NCI-H1105 (cell line): ENCODE data around the gene EIPR1.

Experiments used
- DNase-seq: peaks from one replicate; lab custom pipeline; 2025; lab: John Stamatoyannopoulos, UW

The EIPR1 gene

GRCh38 chr2:3246928-3247714 lies 130.5 kb downstream of the EIPR1 start:
- DNase-seq, result no peak

- DNase-seq, result no peak
Measured at GRCh38 chr2:3246406-3246805, 131.2 kb downstream of the EIPR1 start.

DNA sequence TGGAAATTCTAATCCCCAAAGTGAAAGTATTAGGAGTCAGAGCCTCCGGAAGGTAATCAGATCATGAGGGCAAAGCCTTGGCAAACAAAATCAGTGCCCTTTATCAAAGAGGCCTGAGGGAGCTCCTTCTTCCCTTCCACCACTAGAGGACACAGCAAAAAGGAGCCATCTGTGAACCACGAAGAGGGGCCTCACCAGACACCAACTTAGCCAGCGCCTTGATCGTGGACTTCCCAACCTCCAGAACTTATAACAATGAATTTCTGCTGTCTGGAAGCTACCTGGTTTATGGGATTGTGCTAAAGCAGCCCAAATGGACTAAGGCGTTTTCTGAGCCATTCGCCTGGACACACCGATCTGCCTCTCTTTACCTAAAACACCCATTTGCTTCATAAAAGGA lies 133.1 kb downstream of the EIPR1 start:
- no peak for DNase-seq

GRCh38 chr2:3243804-3244203 lies 133.8 kb downstream of the EIPR1 start:
- no peak for DNase-seq

GRCh38 chr2:3242747-3243369 lies 134.8 kb downstream of the EIPR1 start:
- DNase-seq, result no peak

- DNase-seq, result no peak
Measured at GRCh38 chr2:3241971-3242746, 135.5 kb downstream of the EIPR1 start.

GRCh38 chr2:3238951-3239841 lies 138.4 kb downstream of the EIPR1 start:
- DNase-seq, result no peak

DNA sequence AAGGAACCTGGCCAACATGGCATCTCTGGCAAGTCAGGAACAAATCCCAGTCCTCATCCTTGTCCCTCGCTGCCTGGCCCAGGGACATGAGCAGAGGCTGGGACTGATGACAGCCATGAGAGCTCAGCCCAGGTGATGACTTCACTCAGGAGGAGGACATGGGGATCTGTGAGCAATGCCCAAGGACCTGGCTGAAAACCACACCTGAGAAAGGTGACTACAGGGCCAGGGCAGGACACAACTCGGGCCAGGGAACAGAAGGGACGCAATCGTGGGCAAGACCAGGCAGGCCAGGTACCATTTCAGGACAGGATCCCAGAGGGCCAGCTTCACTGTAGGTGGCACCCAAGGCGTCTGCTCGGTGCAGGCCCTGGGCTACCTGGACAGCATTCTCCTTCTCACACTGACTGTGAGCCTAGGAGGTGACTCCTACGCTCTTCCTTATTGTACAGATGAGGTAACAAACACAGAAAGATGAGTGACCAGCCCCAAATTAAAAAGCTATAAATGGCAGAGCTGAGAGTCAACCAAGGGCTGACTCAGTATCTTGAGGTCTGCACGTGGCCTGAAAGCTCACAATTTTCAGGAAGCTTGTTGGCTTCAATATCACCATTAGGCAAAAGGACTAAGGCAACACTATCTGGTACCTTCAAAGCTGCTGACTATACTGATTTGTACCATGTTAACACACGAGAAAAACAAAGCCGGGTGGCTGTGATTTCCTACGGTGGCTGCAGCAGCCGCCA lies 141.1 kb downstream of the EIPR1 start:
- DNase-seq, result no peak

- DNase-seq, result no peak
Measured at GRCh38 chr2:3233877-3234276, 143.7 kb downstream of the EIPR1 start.

GRCh38 chr2:3229221-3229620 lies 148.4 kb downstream of the EIPR1 start:
- no peak for DNase-seq

DNA sequence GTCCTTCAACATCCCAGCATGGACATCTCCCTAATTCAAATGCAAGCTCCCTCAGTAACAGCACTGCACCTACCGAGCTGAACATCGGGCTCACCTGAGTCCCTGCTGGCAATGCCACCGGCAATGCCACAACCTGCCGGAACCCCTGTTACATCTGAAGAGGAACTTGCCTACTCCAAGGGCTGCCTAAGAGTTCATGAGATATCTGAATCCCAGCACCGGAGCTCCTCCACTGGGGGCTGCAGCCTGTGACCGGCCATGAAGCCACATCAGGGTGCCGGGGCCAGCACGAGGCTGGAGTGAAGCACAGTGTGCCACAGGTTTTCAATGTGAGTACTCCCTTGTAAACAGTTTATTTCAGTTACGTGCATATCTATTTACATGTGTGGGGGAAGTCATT lies 152.9 kb downstream of the EIPR1 start:
- no peak for DNase-seq

DNA sequence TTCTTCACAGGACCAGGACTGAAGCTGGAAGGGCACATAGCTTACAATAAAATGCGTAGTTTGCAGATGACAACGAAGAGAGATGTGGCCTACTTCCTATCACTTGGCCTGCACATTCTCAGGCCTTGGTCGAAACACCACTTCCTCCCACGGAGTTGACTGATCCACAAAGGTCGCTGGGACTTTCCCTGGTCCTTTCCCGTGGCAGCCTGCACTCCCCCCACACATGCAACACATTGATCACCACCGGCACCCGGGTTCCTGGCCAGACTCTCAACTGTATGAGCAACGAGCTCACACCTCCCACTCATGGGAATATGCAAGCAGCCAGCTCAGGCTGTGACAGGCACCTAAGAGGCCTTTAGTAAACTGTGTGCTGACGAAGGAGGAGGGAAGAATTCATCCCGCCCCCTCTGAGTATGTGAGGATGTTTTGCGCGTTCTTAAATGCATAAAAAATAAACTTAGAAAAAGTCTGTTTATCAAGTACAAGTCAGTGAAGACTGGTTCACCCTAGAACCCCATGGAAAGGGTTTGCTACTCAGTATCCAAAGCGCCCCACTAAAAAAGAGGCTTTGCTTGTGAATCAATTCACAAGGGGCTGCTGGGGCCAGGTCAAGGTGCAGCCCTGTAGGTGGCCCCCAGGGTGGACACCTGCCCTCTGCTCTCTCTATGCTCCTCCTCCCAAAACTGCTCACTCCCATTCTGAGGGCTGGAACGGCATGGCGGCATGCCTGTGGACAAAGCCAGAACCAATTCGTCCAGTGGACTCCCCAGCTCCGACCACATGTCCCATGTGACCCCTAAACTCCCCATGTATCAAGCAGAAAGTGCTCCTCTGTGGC lies 154.3 kb downstream of the EIPR1 start:
- no peak for DNase-seq

DNA sequence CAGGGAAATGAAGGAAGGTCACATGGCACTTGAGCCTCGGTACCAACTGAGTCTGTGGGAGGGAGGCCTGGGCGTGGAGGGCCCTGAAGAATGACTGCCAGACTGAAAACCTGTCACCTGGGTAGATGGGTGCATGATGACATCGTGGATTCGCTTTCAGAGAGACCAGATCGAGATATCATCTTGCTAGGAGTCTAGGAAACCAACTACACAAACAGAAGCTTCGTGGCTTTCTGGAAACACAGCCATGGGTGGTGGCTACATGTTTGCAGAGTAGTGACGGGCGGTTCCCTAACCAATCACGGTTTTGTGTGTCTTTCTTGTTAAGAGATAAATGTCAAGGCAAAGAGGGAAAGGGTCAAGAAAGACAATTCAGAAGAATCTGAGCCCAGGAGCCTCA lies 155.0 kb downstream of the EIPR1 start:
- no peak for DNase-seq

- DNase-seq, result no peak
Measured at GRCh38 chr2:3219536-3219935, 158.1 kb downstream of the EIPR1 start.

DNA sequence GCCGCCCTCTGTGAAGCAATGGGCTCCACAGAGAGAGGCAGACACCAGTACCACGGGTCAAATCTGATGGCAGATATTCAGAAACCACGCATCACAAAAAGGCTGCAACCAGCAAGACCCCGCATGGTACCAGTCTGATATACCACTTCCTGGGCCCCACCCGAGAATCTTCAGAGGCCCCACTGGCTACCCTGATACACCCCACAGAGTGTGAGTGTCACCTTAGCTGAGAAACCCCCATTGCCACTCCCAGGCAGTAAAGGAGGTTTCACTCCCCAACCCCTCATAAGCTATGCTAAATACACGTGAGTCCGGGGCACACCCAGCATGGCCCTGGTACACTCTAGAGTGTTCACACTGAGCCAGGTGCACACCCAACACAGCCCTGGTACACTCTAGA lies 160.0 kb downstream of the EIPR1 start:
- no peak for DNase-seq

DNA sequence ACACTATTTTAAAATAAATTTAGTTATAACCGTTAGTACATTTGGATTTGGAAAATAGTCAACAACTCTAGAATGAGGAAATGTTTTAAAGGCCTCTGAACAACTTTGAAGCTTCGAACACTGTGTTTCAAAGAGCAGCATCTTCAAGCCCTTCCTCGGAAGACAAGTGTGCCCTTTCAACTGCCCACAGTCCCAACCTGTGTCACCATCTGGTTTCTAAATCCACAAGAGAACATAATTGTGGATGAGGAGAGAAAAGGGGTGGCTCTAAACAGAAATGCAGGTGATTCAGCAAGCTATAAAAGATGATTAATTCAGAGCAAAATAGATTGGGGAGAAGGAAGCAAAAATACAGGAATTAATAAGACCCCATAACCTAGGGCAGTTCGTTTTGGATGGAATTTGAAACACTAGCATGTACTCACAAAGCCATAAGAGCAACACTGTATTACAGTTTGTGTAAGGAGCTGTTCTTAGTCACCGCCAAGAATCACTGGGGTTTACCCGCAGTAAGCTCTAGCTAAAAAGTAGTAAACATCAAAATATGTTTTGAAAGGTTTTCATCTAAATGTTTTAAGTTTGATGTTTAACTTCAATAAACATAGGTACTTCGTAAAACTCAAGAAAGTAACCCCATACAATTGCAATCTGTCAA lies 160.7 kb downstream of the EIPR1 start:
- no peak for DNase-seq

GRCh38 chr2:3214806-3215404 lies 162.7 kb downstream of the EIPR1 start:
- no peak for DNase-seq

DNA sequence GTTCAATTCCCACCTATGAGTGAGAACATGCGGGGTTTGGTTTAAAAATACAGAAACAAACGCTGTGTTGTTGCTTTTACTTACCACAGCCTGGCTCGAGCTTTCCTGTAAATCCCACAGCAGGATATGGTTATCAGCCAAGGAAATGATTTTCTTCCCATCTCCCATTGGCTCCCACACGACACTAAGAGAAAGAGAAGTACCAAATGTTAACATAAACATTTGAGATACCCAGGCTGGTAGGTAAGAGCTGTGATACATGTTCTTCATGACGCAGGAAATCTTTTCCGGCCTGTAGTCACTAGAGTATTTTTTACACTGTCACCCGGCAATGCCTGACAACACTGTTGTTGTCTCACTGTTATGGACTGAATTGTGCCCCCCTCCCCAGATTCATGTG lies 163.6 kb downstream of the EIPR1 start:
- DNase-seq, result no peak

DNA sequence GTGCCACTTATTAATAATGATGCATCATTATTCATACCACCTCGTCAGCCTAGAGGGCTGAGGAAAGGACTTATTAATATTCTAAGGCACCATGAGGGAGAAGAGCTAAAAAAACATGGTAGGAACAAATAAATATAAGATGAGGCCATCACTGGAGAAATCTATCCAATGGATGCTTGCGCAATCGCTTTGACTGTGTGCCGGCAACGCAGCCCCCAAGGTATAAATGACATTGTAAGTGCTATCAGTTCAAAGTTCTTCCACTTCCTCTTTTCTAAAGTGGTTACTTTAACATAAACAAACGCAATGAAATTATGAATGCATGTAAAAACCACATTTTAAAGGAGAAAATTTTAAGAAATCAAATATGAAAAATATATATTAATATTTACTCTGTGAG lies 164.6 kb downstream of the EIPR1 start:
- DNase-seq, result no peak

DNA sequence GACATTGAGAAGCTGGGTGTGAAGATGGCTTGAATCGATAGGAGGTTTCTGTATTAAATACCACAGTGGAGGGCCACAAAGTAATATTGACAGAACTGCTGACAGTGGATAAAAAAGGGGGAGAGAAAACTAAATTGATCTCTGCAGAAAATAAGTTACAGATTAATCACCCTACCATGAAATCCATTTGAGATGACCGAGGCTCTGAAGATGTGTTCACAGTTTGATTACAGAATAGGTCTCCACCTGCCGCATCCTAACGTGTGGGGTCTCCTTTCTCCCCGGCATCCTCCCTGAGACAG lies 165.6 kb downstream of the EIPR1 start:
- DNase-seq, result no peak
